Fibroblast of peridontal ligament (primary cell): Measurements from ENCODE around the gene ARHGAP24.
A peak's percentile ranks its signal among the peaks of the same experiment; 100 is the strongest.
"Not testable (repeated sequence)": the region's sequence is repeated elsewhere in the genome, so short reads cannot be mapped to it uniquely, and the experiment has no call there.

Experiments
- DNase-seq: peaks from one replicate; pipeline ENCODE4 v3.0.0-alpha.2; 2010; ENCODE audit errors: extremely low read depth

Gene ARHGAP24

GRCh38 chr4:85812776-85813175 lies 337.8 kb downstream of the ARHGAP24 start:
- no peak for DNase-seq

GRCh38 chr4:85815796-85816459 lies 341.0 kb downstream of the ARHGAP24 start:
- DNase-seq: no peak

GRCh38 chr4:85818700-85819099 lies 343.8 kb downstream of the ARHGAP24 start:
- no peak for DNase-seq

- not testable (repeated sequence) for DNase-seq
Observed at GRCh38 chr4:85820101-85820500, 345.2 kb downstream of the ARHGAP24 start.

- peak; percentile 39 for DNase-seq
Observed at GRCh38 chr4:85821688-85822455, 346.9 kb downstream of the ARHGAP24 start.

- peak; percentile 74 for DNase-seq
Observed at GRCh38 chr4:85823295-85823694, 348.3 kb downstream of the ARHGAP24 start.

GRCh38 chr4:85824166-85824945 lies 349.4 kb downstream of the ARHGAP24 start:
- peak; percentile 32 for DNase-seq

GRCh38 chr4:85826060-85826678 lies 351.2 kb downstream of the ARHGAP24 start:
- DNase-seq: peak; percentile 73

GRCh38 chr4:85828027-85828890 lies 353.3 kb downstream of the ARHGAP24 start:
- peak; percentile 60 for DNase-seq

- DNase-seq: no peak
Observed at GRCh38 chr4:85829276-85830051, 354.5 kb downstream of the ARHGAP24 start.

- DNase-seq: no peak
Observed at GRCh38 chr4:85831647-85832046, 356.7 kb downstream of the ARHGAP24 start.

GRCh38 chr4:85833302-85833701 lies 358.4 kb downstream of the ARHGAP24 start:
- DNase-seq: no peak

- no peak for DNase-seq
Observed at GRCh38 chr4:85834934-85835333, 360.0 kb downstream of the ARHGAP24 start.

- DNase-seq: no peak
Observed at GRCh38 chr4:85836588-85837438, 361.9 kb downstream of the ARHGAP24 start.

- peak; percentile 72 for DNase-seq
Observed at GRCh38 chr4:85837439-85837733, 362.4 kb downstream of the ARHGAP24 start.

- DNase-seq: peak; percentile 75
Observed at GRCh38 chr4:85839981-85840451, 365.1 kb downstream of the ARHGAP24 start.

- DNase-seq: no peak
Observed at GRCh38 chr4:85842540-85842939, 367.6 kb downstream of the ARHGAP24 start.

GRCh38 chr4:85853740-85854139 lies 378.8 kb downstream of the ARHGAP24 start:
- DNase-seq: not testable (repeated sequence)

- no peak for DNase-seq
Observed at GRCh38 chr4:85854546-85854945, 379.6 kb downstream of the ARHGAP24 start.
